B cell (primary cell): ENCODE measurements around the gene N4BP2. TPM values are rescaled to one million over a fixed set of nuclear protein-coding genes. Genes with fewer than 3 reads are reported as not detected.

ENCODE experiments used
- ATAC-seq: fragments of 200-7000 bp; cut with Tn5 transposase; one replicate; pipeline ENCODE4 v1.10.0; 2021; ENCODE audit warnings: low read depth, mild to moderate bottlenecking, moderate number of reproducible peaks, moderate library complexity
- CTCF ChIA-PET: fragments of 350-600 bp; sonication (Branson Sonifier 250); formaldehyde crosslinking; loops from one replicate; lab custom pipeline; 2021; ENCODE audit warnings: antibody characterized with exemption, inconsistent platforms; lab: Charles Lee
- POLR2A ChIA-PET: fragments of 350-600 bp; sonication (Branson Sonifier 250); formaldehyde crosslinking; loops from one replicate; lab custom pipeline; 2021; ENCODE audit warnings: antibody characterized with exemption; lab: Charles Lee
- DNase-seq: peaks from one replicate; pipeline ENCODE4 v3.0.0; 2013
- H2AFZ ChIP-seq: 2 replicates; pipeline ENCODE4 v1.6.1; 2012; ENCODE audit warnings: mild to moderate bottlenecking, low read depth, low read length; ENCODE audit not compliant: insufficient read depth, poor library complexity, severe bottlenecking
- H3K27ac ChIP-seq, 2 donors: 1 replicate in 1 of 2; 2 replicates in 1 of 2; pipeline ENCODE4 v1.5.1; 2012 to 2013; ENCODE audit warnings: low read length in 2 of 2, mild to moderate bottlenecking in 2 of 2, moderate library complexity in 1 of 2
- H3K27me3 ChIP-seq, 4 experiments: fragments of 200-600 bp in 1 of 4; sonication (generic) in 1 of 4; replicated peaks in 1 of 4; 1 replicate in 2 of 4; 2 replicates in 2 of 4; pipeline versions ENCODE4 v1.6.1 to v1.7.0; 2013 to 2016; ENCODE audit warnings: low read length in 3 of 4, mild to moderate bottlenecking in 2 of 4, mixed read lengths in 1 of 4, moderate library complexity in 1 of 4; ENCODE audit not compliant: insufficient read depth in 4 of 4, control insufficient read depth in 3 of 4; ENCODE audit errors: control extremely low read depth in 1 of 4
- H3K36me3 ChIP-seq, 2 experiments: replicated peaks in 1 of 2; 1 replicate in 1 of 2; 2 replicates in 1 of 2; pipeline versions ENCODE4 v1.6.1 to v1.7.1; 2013; ENCODE audit warnings: low read length in 1 of 2; ENCODE audit not compliant: insufficient read depth in 2 of 2, control insufficient read depth in 1 of 2; ENCODE audit errors: control extremely low read depth in 1 of 2, extremely low read depth in 1 of 2
- H3K4me1 ChIP-seq, 2 donors: fragments of 200-600 bp in 1 of 2; sonication (generic) in 1 of 2; 1 replicate in 1 of 2; 2 replicates in 1 of 2; pipeline versions ENCODE4 v1.5.1 to v1.6.1; 2013 to 2017; ENCODE audit warnings: low read length in 2 of 2; ENCODE audit not compliant: control insufficient read depth in 2 of 2, insufficient read depth in 2 of 2
- H3K4me2 ChIP-seq: replicated peaks from 2 replicates; pipeline ENCODE3; 2012; ENCODE audit warnings: mild to moderate bottlenecking, low read depth, low read length; ENCODE audit not compliant: poor library complexity, severe bottlenecking
- H3K4me3 ChIP-seq, 5 experiments: fragments of 200-600 bp in 1 of 5; sonication (generic) in 1 of 5; 1 replicate in 3 of 5; 2 replicates in 2 of 5; pipeline versions ENCODE4 v1.5.1 to v1.7.0; 2011 to 2016; ENCODE audit warnings: low read length in 4 of 5, mild to moderate bottlenecking in 4 of 5, low read depth in 2 of 5, control low read depth in 1 of 5, moderate library complexity in 1 of 5; ENCODE audit not compliant: insufficient read depth in 1 of 5; ENCODE audit errors: control extremely low read depth in 1 of 5, extremely low read depth in 1 of 5
- H3K79me2 ChIP-seq: fragments of 200-600 bp; sonication (generic); one replicate; pipeline ENCODE4 v1.6.0; 2016; ENCODE audit warnings: low read length; ENCODE audit not compliant: control insufficient read depth, insufficient read depth
- H3K9ac ChIP-seq: fragments of 200-600 bp; sonication (generic); 2 replicates; pipeline ENCODE4 v1.6.1; 2017; ENCODE audit warnings: mild to moderate bottlenecking, low read length, moderate library complexity
- H3K9me3 ChIP-seq, 3 donors: one replicate each; pipeline versions ENCODE4 v1.6.1 to v1.7.1; 2013; ENCODE audit warnings: low read length in 2 of 3; ENCODE audit not compliant: control insufficient read depth in 2 of 3, insufficient read depth in 1 of 3; ENCODE audit errors: control extremely low read depth in 1 of 3
- H4K20me1 ChIP-seq: 2 replicates; pipeline ENCODE4 v1.6.0; 2012; ENCODE audit warnings: mild to moderate bottlenecking, low read length; ENCODE audit not compliant: insufficient read depth, control insufficient read depth, poor library complexity, severe bottlenecking
- H3K27ac Mint-ChIP-seq: one replicate; pipeline ENCODE4 v1.8.0; 2021; ENCODE audit warnings: mixed read lengths
- H3K27me3 Mint-ChIP-seq: one replicate; pipeline ENCODE4 v1.8.0; 2021; ENCODE audit warnings: mixed read lengths
- H3K4me1 Mint-ChIP-seq: one replicate; pipeline ENCODE4 v1.8.0; 2021; ENCODE audit warnings: mixed read lengths
- H3K4me3 Mint-ChIP-seq: one replicate; pipeline ENCODE4 v1.8.0; 2021; ENCODE audit warnings: mixed read lengths
- H3K9me3 Mint-ChIP-seq: one replicate; pipeline ENCODE4 v1.8.0; 2022; ENCODE audit warnings: mixed read lengths; ENCODE audit not compliant: insufficient read depth
- EZH2 ChIP-seq: IDR thresholded peaks from 2 replicates; pipeline ENCODE4 v1.6.1; 2012; ENCODE audit warnings: borderline replicate concordance, low read depth, mild to moderate bottlenecking, moderate library complexity, low read length; ENCODE audit not compliant: insufficient read depth, poor library complexity, severe bottlenecking
- WGBS: methylation state at CpG from one replicate; pipeline ENCODE4 v1.1.5; 2013; ENCODE audit warnings: missing lambda C conversion rate; ENCODE audit not compliant: insufficient coverage; 5-methylcytosine and 5-hydroxymethylcytosine counted together
- intact Hi-C: fragments of 100-400 bp; cut with micrococcal nuclease; formaldehyde crosslinking; loops from one replicate; pipeline ENCODE4 v1.10.0; 2022
- polyA plus RNA-seq: library from polyadenylated mRNA; depleted of rRNA; stranded (reverse); fragments of >200 nt; gene quantifications from 2 replicates; pipeline ENCODE4 v1.2.3, GENCODE V29; 2012
- total RNA-seq, 2 donors: library from RNA; stranded (reverse); fragments of 120-200 nt in 1 of 2; gene quantifications; 1 replicate in 1 of 2; 2 replicates in 1 of 2; pipeline versions ENCODE4 v1.2.3 to v1.2.4, GENCODE V29; 2013 to 2022
- TF ChIP-seq, protein P1 (sequence below): fragments of 200-600 bp; IDR thresholded peaks from one replicate; pipeline ENCODE4 v1.8.0; 2022; ENCODE audit warnings: antibody characterized with exemption, mild to moderate bottlenecking

Gene N4BP2
- total and polyA plus RNA-seq, 2 donors (not counting 1 experiment from before 2014, with no cell fraction given), result 2.4 to 12.8 TPM

GRCh38 chr4:40170588-40170987, 113.9 kb downstream of the N4BP2 start:
- POLR2A ChIA-PET, result no interaction called here

GRCh38 chr4:40173470-40173875, 116.8 kb downstream of the N4BP2 start:
- CTCF ChIA-PET, result no interaction called here
- H3K9ac ChIP-seq, result peak overlapping the region; percentile 27

More at GRCh38 chr4:40170588-40170987, 113.9 kb downstream of the N4BP2 start:
- H3K4me2 ChIP-seq, result no peak overlapping the region
- intact Hi-C loops, result no loop called here
- no peak overlapping the region for H3K4me3 ChIP-seq
- no peaks in the 10 kb centered on the region for H3K27me3 ChIP-seq
- H3K27ac ChIP-seq, result no peak overlapping the region
- no peak overlapping the region for H3K4me3 Mint-ChIP-seq
- no peaks in the 10 kb centered on the region for H3K9me3 Mint-ChIP-seq
- H3K4me1 Mint-ChIP-seq, result peaks cover 46% of the 10 kb centered on the region
- H2AFZ ChIP-seq, result no peak overlapping the region
- no peak for ATAC-seq
- no peak for DNase-seq
- peaks cover 30 to 37% of the 10 kb centered on the region in 2 donors for H3K4me1 ChIP-seq
- H3K36me3 ChIP-seq, result no peaks in the 10 kb centered on the region
- H3K79me2 ChIP-seq, result peaks cover 37% of the 10 kb centered on the region
- no peaks in the 10 kb centered on the region for H3K27me3 Mint-ChIP-seq
- no peak overlapping the region for H3K27ac Mint-ChIP-seq
- no peaks in the 10 kb centered on the region for H3K9me3 ChIP-seq
- H3K9ac ChIP-seq, result no peak overlapping the region
- no peaks in the 10 kb centered on the region for H4K20me1 ChIP-seq
- CTCF ChIA-PET, result interaction anchor here (0.5 to 1.2 kb wide), 4 partner anchors 29 to 147 kb away, joined by 3 to 4 read pairs (median 3); no protein-coding TSS in a partner anchor
- TF ChIP-seq EZH2, result no peak
- TF ChIP-seq, protein P1, sequence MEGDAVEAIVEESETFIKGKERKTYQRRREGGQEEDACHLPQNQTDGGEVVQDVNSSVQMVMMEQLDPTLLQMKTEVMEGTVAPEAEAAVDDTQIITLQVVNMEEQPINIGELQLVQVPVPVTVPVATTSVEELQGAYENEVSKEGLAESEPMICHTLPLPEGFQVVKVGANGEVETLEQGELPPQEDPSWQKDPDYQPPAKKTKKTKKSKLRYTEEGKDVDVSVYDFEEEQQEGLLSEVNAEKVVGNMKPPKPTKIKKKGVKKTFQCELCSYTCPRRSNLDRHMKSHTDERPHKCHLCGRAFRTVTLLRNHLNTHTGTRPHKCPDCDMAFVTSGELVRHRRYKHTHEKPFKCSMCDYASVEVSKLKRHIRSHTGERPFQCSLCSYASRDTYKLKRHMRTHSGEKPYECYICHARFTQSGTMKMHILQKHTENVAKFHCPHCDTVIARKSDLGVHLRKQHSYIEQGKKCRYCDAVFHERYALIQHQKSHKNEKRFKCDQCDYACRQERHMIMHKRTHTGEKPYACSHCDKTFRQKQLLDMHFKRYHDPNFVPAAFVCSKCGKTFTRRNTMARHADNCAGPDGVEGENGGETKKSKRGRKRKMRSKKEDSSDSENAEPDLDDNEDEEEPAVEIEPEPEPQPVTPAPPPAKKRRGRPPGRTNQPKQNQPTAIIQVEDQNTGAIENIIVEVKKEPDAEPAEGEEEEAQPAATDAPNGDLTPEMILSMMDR, result no peak

More at GRCh38 chr4:40173470-40173875, 116.8 kb downstream of the N4BP2 start:
- Histone ChIP-seq H3K4me3 (peak overlapping the region in 2 of 5 experiments; percentile 6 to 56), H3K27me3 (no peaks in the 10 kb centered on the region), H3K36me3 (no peaks in the 10 kb centered on the region), H3K27ac (peak overlapping the region; percentile 48 to 66), H3K9me3 (no peaks in the 10 kb centered on the region), H2AFZ (peak overlapping the region; percentile 39), H3K79me2 (peaks cover 37% of the 10 kb centered on the region), H4K20me1 (no peaks in the 10 kb centered on the region), H3K4me2 (peak overlapping the region; percentile 71), H3K4me1 (peaks cover 30 to 37% of the 10 kb centered on the region in 2 donors)
- Mint-ChIP-seq H3K4me1 (peaks cover 53% of the 10 kb centered on the region), H3K4me3 (peak overlapping the region; percentile 79), H3K27me3 (no peaks in the 10 kb centered on the region), H3K27ac (peak overlapping the region; percentile 81), H3K9me3 (no peaks in the 10 kb centered on the region)
- ATAC-seq (peak; percentile 88), DNase-seq (peak; percentile 64)
- 0% methylated on average over 2 of the region's 4 CpGs for WGBS
- POLR2A ChIA-PET, result no interaction called here
- intact Hi-C loops, result loop anchor here (1.0 to 2.0 kb wide), 2 partner anchors 11 to 21 kb away; no protein-coding TSS in a partner anchor
- TF ChIP-seq EZH2, result no peak
- TF ChIP-seq, protein P1, result no peak
